Activated CD4-positive, alpha-beta T cell treated with anti-CD3 and anti-CD28 coated beads for 36 hours (primary cell): ENCODE data around the gene PCDHA9. TPM values are rescaled to one million over a fixed set of nuclear protein-coding genes. Genes with fewer than 3 reads are reported as not detected.

Experiments
- ATAC-seq: fragments of 200-7000 bp; cut with Tn5 transposase; one replicate; pipeline ENCODE4 v1.10.0; 2021; ENCODE audit warnings: mild to moderate bottlenecking, moderate library complexity
- CTCF ChIA-PET: fragments of 350-600 bp; sonication (Branson Sonifier 250); formaldehyde crosslinking; loops from one replicate; lab custom pipeline; 2021; ENCODE audit warnings: antibody characterized with exemption; lab: Charles Lee
- POLR2A ChIA-PET: fragments of 350-600 bp; sonication (Branson Sonifier 250); formaldehyde crosslinking; loops from one replicate; lab custom pipeline; 2021; ENCODE audit warnings: antibody characterized with exemption, inconsistent platforms; lab: Charles Lee
- DNase-seq: peaks from one replicate; pipeline ENCODE4 v3.0.0-alpha.2; 2020
- H3K27ac Mint-ChIP-seq: one replicate; pipeline ENCODE4 v1.8.0; 2021; ENCODE audit warnings: mixed read lengths
- H3K27me3 Mint-ChIP-seq: one replicate; pipeline ENCODE4 v1.8.0; 2021; ENCODE audit warnings: mixed read lengths
- H3K36me3 Mint-ChIP-seq: one replicate; pipeline ENCODE4 v1.8.0; 2021; ENCODE audit warnings: low read depth, mixed read lengths
- H3K4me1 Mint-ChIP-seq: one replicate; pipeline ENCODE4 v1.8.0; 2021; ENCODE audit warnings: mixed read lengths
- H3K4me3 Mint-ChIP-seq: one replicate; pipeline ENCODE4 v1.8.0; 2021; ENCODE audit warnings: mild to moderate bottlenecking, moderate library complexity, mixed read lengths
- H3K9me3 Mint-ChIP-seq: one replicate; pipeline ENCODE4 v1.8.0; 2021; ENCODE audit warnings: low read depth, mixed read lengths
- intact Hi-C, 2 experiments: fragments of 100-400 bp; cut with DNase I in 1 of 2; cut with micrococcal nuclease in 1 of 2; formaldehyde crosslinking; loops; one replicate each; pipeline versions ENCODE4 v1.14.2 to v1.15.1; 2022 to 2024; cut with DNase I, micrococcal nuclease
- total RNA-seq, 2 experiments: library from RNA; stranded (reverse); gene quantifications; one replicate each; pipeline ENCODE4 v1.2.3, GENCODE V29; 2021

The PCDHA9 gene
- total RNA-seq, 2 experiments from 2014 or later, result not detected

DNA sequence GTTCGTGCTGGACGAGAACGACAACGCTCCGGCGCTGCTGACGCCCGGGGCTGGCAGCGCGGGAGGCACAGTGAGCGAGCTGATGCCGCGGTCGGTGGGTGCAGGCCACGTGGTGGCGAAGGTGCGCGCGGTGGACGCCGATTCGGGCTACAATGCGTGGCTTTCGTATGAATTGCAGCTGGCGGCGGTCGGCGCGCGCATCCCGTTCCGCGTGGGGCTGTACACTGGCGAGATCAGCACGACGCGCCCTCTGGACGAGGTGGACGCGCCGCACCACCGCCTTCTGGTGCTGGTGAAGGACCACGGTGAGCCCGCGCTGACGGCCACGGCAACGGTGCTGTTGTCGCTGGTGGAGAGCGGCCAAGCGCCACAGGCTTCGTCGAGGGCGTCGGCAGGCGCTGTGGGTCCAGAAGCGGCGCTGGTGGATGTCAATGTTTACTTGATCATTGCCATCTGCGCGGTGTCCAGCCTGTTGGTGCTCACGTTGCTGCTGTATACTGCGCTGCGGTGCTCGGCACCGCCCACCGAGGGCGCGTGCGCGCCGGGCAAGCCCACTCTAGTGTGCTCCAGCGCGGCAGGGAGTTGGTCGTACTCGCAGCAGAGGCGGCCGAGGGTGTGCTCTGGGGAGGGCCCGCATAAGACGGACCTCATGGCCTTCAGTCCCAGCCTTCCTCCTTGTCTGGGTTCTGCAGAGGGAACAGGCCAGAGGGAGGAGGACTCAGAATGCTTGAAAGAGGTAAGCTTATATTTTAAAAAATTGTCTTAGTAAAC lies 35.9 kb downstream of the PCDHA9 start:
- intact Hi-C loops, result loop anchor here (5.0 to 10.0 kb wide), 2 partner anchors 37 to 49 kb away; partner anchors contain the start of genes PCDHA7 (in 1 of the 2) and PCDHA9 (in 1 of the 2)
- CTCF ChIA-PET, result interaction anchor here (0.6 kb wide), 1 partner anchor 48 kb away, joined by 4 read pairs; no protein-coding TSS in a partner anchor
- Mint-ChIP-seq H3K36me3 (peaks cover 3% of the 10 kb centered on the region), H3K27me3 (peaks cover 31% of the 10 kb centered on the region), H3K27ac (no peak overlapping the region), H3K4me1 (no peaks in the 10 kb centered on the region), H3K4me3 (no peak overlapping the region), H3K9me3 (peaks cover 17% of the 10 kb centered on the region)
- POLR2A ChIA-PET, result no interaction called here
- ATAC-seq (no peak), DNase-seq (no peak)

Other genes with a start within 250 kb of the PCDHA9 start
- under 1 TPM; 0.26 to 0.43 TPM for gene CD14, start 215.2 kb upstream of the PCDHA9 start, total RNA-seq
- 10 to 100 TPM; 36.5 to 36.6 TPM for gene TMCO6, start 208.9 kb upstream of the PCDHA9 start, total RNA-seq
- 10 to 100 TPM; 48.5 to 62.0 TPM for gene NDUFA2, start 200.8 kb upstream of the PCDHA9 start, total RNA-seq
- 100 to 1,000 TPM in 1 of 2 experiments, 10 to 100 TPM in 1; 97.1 to 187 TPM for gene IK, start 200.6 kb upstream of the PCDHA9 start, total RNA-seq
- 10 to 100 TPM; 25.9 to 31.7 TPM for gene WDR55, start 183.5 kb upstream of the PCDHA9 start, total RNA-seq
- 1 to 10 TPM; 2.1 to 3.0 TPM for gene DND1, start 174.8 kb upstream of the PCDHA9 start, total RNA-seq
- 10 to 100 TPM; 83.3 to 91.0 TPM for gene HARS1, start 157.0 kb upstream of the PCDHA9 start, total RNA-seq
- 10 to 100 TPM; 20.9 to 28.1 TPM for gene HARS2, start 156.9 kb upstream of the PCDHA9 start, total RNA-seq
- 10 to 100 TPM; 49.9 to 55.3 TPM for gene ZMAT2, start 147.9 kb upstream of the PCDHA9 start, total RNA-seq
- not detected for gene PCDHA1, start 62.2 kb upstream of the PCDHA9 start, total RNA-seq
- not detected for gene PCDHA2, start 53.5 kb upstream of the PCDHA9 start, total RNA-seq
- not detected for gene PCDHA3, start 47.3 kb upstream of the PCDHA9 start, total RNA-seq
- not detected for gene PCDHA4, start 41.3 kb upstream of the PCDHA9 start, total RNA-seq
- gene PCDHA5, start 26.8 kb upstream of the PCDHA9 start, total RNA-seq, result not detected
- gene PCDHA6, start 20.4 kb upstream of the PCDHA9 start, total RNA-seq, result not detected
- not detected for gene PCDHA7, start 14.1 kb upstream of the PCDHA9 start, total RNA-seq
- not detected for gene PCDHA8, start 7.2 kb upstream of the PCDHA9 start, total RNA-seq
- gene PCDHA10, start 7.5 kb downstream of the PCDHA9 start, total RNA-seq, result not detected
- not detected for gene PCDHA11, start 20.6 kb downstream of the PCDHA9 start, total RNA-seq
- gene PCDHA12, start 26.9 kb downstream of the PCDHA9 start, total RNA-seq, result not detected
- not detected for gene PCDHA13, start 33.7 kb downstream of the PCDHA9 start, total RNA-seq
- gene PCDHAC1, start 77.9 kb downstream of the PCDHA9 start, total RNA-seq, result not detected
- not detected for gene PCDHAC2, start 118.1 kb downstream of the PCDHA9 start, total RNA-seq
- not detected for gene PCDHB1, start 203.0 kb downstream of the PCDHA9 start, total RNA-seq
- gene PCDHB2, start 246.2 kb downstream of the PCDHA9 start, total RNA-seq, result not detected